CD14-positive monocyte (primary cell): ENCODE data around the gene SPOP. TPM values are rescaled to one million over a fixed set of nuclear protein-coding genes. Genes with fewer than 3 reads are reported as not detected.

Experiments
- DNase-seq, 3 donors: peaks; one replicate each; pipeline ENCODE4 v3.0.0-alpha.2; 2011 to 2022
- H2AFZ ChIP-seq: 2 replicates; pipeline ENCODE4 v1.6.0; 2012; ENCODE audit warnings: mild to moderate bottlenecking, low read depth, low read length, inconsistent platforms; ENCODE audit not compliant: insufficient read depth, poor library complexity, severe bottlenecking
- H3K27ac ChIP-seq, 2 donors: 1 replicate in 1 of 2; 2 replicates in 1 of 2; pipeline ENCODE4 v1.5.1; 2012 to 2013; ENCODE audit warnings: low read length in 2 of 2, control low read depth in 1 of 2, inconsistent platforms in 1 of 2, low read depth in 1 of 2, mild to moderate bottlenecking in 1 of 2
- H3K27me3 ChIP-seq, 2 donors: one replicate each; pipeline versions ENCODE4 v1.6.0 to v1.6.1; 2011 to 2013; ENCODE audit warnings: low read length in 2 of 2; ENCODE audit not compliant: control insufficient read depth in 2 of 2, insufficient read depth in 2 of 2
- H3K36me3 ChIP-seq, 2 donors: replicated peaks in 1 of 2; 1 replicate in 1 of 2; 2 replicates in 1 of 2; pipeline versions ENCODE4 v1.5.1 to v1.6.1; 2012 to 2013; ENCODE audit warnings: low read length in 2 of 2, control low read depth in 1 of 2, inconsistent platforms in 1 of 2, mild to moderate bottlenecking in 1 of 2; ENCODE audit not compliant: insufficient read depth in 2 of 2, control insufficient read depth in 1 of 2
- H3K4me1 ChIP-seq, 2 donors: 1 replicate in 1 of 2; 2 replicates in 1 of 2; pipeline versions ENCODE4 v1.5.1 to v1.6.1; 2012 to 2013; ENCODE audit warnings: low read length in 2 of 2, control low read depth in 1 of 2, inconsistent platforms in 1 of 2, mild to moderate bottlenecking in 1 of 2, moderate library complexity in 1 of 2; ENCODE audit not compliant: insufficient read depth in 2 of 2, control insufficient read depth in 1 of 2
- H3K4me2 ChIP-seq: replicated peaks from 2 replicates; pipeline ENCODE3; 2012; ENCODE audit warnings: low read length, moderate library complexity, mild to moderate bottlenecking; ENCODE audit not compliant: poor library complexity, severe bottlenecking; ENCODE audit errors: extremely low read depth
- H3K4me3 ChIP-seq, 3 experiments: fragments of 200-600 bp in 1 of 3; sonication (generic) in 1 of 3; replicated peaks in 1 of 3; 1 replicate in 2 of 3; 2 replicates in 1 of 3; pipeline ENCODE4 v1.5.1; 2011 to 2013; ENCODE audit warnings: low read length in 3 of 3, mild to moderate bottlenecking in 3 of 3, control low read depth in 2 of 3, low read depth in 2 of 3, inconsistent platforms in 1 of 3, moderate library complexity in 1 of 3
- H3K79me2 ChIP-seq: 2 replicates; pipeline ENCODE4 v1.6.0; 2012; ENCODE audit warnings: mild to moderate bottlenecking, control low read depth, inconsistent platforms, low read length, moderate library complexity; ENCODE audit not compliant: insufficient read depth
- H3K9ac ChIP-seq: 2 replicates; pipeline ENCODE4 v1.6.0; 2017; ENCODE audit warnings: low read length, mild to moderate bottlenecking; ENCODE audit not compliant: insufficient read depth, poor library complexity, severe bottlenecking
- H3K9me3 ChIP-seq, 2 donors: replicated peaks in 1 of 2; 1 replicate in 1 of 2; 2 replicates in 1 of 2; pipeline versions ENCODE4 v1.5.1 to v1.6.1; 2012 to 2013; ENCODE audit warnings: low read length in 2 of 2, control low read depth in 1 of 2; ENCODE audit not compliant: control insufficient read depth in 1 of 2, insufficient read depth in 1 of 2
- H4K20me1 ChIP-seq: 2 replicates; pipeline ENCODE4 v1.6.0; 2012; ENCODE audit warnings: mild to moderate bottlenecking, low read length, control low read depth, moderate library complexity; ENCODE audit not compliant: insufficient read depth
- H3K27ac Mint-ChIP-seq, 7 donors: one replicate each; pipeline ENCODE4 v1.8.0; 2020; ENCODE audit warnings: mild to moderate bottlenecking in 7 of 7, mixed read lengths in 7 of 7, moderate library complexity in 6 of 7, inconsistent platforms in 2 of 7
- H3K27me3 Mint-ChIP-seq, 3 donors: one replicate each; pipeline ENCODE4 v1.8.0; 2021 to 2022; ENCODE audit warnings: low read depth in 3 of 3, mild to moderate bottlenecking in 3 of 3, mixed read lengths in 3 of 3, moderate library complexity in 3 of 3, inconsistent platforms in 1 of 3
- H3K36me3 Mint-ChIP-seq, 2 donors: one replicate each; pipeline ENCODE4 v1.8.0; 2020; ENCODE audit warnings: mixed read lengths in 2 of 2, inconsistent platforms in 1 of 2, mild to moderate bottlenecking in 1 of 2
- H3K4me1 Mint-ChIP-seq: one replicate; pipeline ENCODE4 v1.8.0; 2020; ENCODE audit warnings: mild to moderate bottlenecking, mixed read lengths
- H3K4me3 Mint-ChIP-seq, 2 donors: one replicate each; pipeline ENCODE4 v1.8.0; 2020; ENCODE audit warnings: mild to moderate bottlenecking in 2 of 2, mixed read lengths in 2 of 2, moderate library complexity in 1 of 2
- H3K9me3 Mint-ChIP-seq, 7 donors: one replicate each; pipeline ENCODE4 v1.8.0; 2020 to 2022; ENCODE audit warnings: mixed read lengths in 7 of 7, mild to moderate bottlenecking in 6 of 7, moderate library complexity in 6 of 7, inconsistent platforms in 2 of 7
- CTCF ChIP-seq: fragments of 200-600 bp; IDR thresholded peaks from one replicate; pipeline ENCODE4 v1.8.0; 2022; ENCODE audit warnings: antibody characterized with exemption, mild to moderate bottlenecking
- WGBS: methylation state at CpG from one replicate; pipeline ENCODE4 v1.1.5; 2013; ENCODE audit warnings: missing lambda C conversion rate; ENCODE audit not compliant: insufficient coverage; 5-methylcytosine and 5-hydroxymethylcytosine counted together
- intact Hi-C, 2 donors: fragments of 100-400 bp; cut with micrococcal nuclease; formaldehyde crosslinking; loops; one replicate each; pipeline versions ENCODE4 v1.15.0 to v1.15.1; 2023
- polyA plus RNA-seq, 3 donors: library from polyadenylated mRNA; depleted of rRNA in 1 of 3; unstranded in 2 of 3; stranded (reverse) in 1 of 3; fragments of 300-500 nt in 2 of 3; fragments of >200 nt in 1 of 3; fragmentation: Illumina TruSeq in 2 of 3; gene quantifications; 1 replicate in 2 of 3; 2 replicates in 1 of 3; pipeline ENCODE4 v1.2.3, GENCODE V29; 2012 to 2021

The SPOP gene
- polyA plus RNA-seq, 3 donors, result 41.3 to 65.5 (median 63.2) TPM

- H3K4me1 ChIP-seq, result peaks cover 21 to 36% of the 10 kb centered on the region in 2 donors
- H3K79me2 ChIP-seq, result no peaks in the 10 kb centered on the region
- no peak for TF ChIP-seq CTCF
- H3K27ac ChIP-seq, result no peak overlapping the region
- H3K4me3 ChIP-seq, result no peak overlapping the region
- no peaks in the 10 kb centered on the region for H3K36me3 Mint-ChIP-seq
- H3K4me1 Mint-ChIP-seq, result peaks cover 19% of the 10 kb centered on the region
- H3K27me3 ChIP-seq, result peaks cover 16 to 73% of the 10 kb centered on the region in 2 donors
- no peak overlapping the region for H2AFZ ChIP-seq
- H4K20me1 ChIP-seq, result no peaks in the 10 kb centered on the region
- H3K9ac ChIP-seq, result no peak overlapping the region
- peaks cover 1 to 13% (median 7%) of the 10 kb centered on the region in 7 donors for H3K9me3 Mint-ChIP-seq
- peaks cover 62 to 79% (median 66%) of the 10 kb centered on the region in 3 donors for H3K27me3 Mint-ChIP-seq
- no peak for DNase-seq
- H3K36me3 ChIP-seq, result no peaks in the 10 kb centered on the region
- H3K4me3 Mint-ChIP-seq, result peak overlapping the region in 1 of 2 donors; percentile 81
- 96% methylated on average over 5 of the region's 6 CpGs for WGBS
- no peaks in the 10 kb centered on the region for H3K9me3 ChIP-seq
- no peak overlapping the region for H3K4me2 ChIP-seq
- H3K27ac Mint-ChIP-seq, result no peak overlapping the region
- intact Hi-C loops, result loop anchor here (2.0 to 10.0 kb wide), 4 partner anchors 122 to 422 kb away; partner anchors contain the start of gene DLX3 (in 1 of the 2)
These were observed 105.0 kb downstream of the SPOP start for GRCh38 chr17:49572806-49573420.

GRCh38 chr17:49572226-49572625 is 105.7 kb downstream of the SPOP start:
- TF ChIP-seq CTCF, result no peak
- peaks cover 1 to 13% (median 7%) of the 10 kb centered on the region in 7 donors for H3K9me3 Mint-ChIP-seq
- no peak for DNase-seq
- no CpG with 5 or more reads among the region's 3 CpGs for WGBS
- Histone ChIP-seq H3K4me1 (peaks cover 21 to 37% of the 10 kb centered on the region in 2 donors), H3K4me2 (no peak overlapping the region), H3K79me2 (no peaks in the 10 kb centered on the region), H3K9ac (no peak overlapping the region), H3K9me3 (no peaks in the 10 kb centered on the region), H4K20me1 (no peaks in the 10 kb centered on the region), H3K27me3 (peaks cover 10 to 68% of the 10 kb centered on the region in 2 donors), H3K27ac (no peak overlapping the region), H3K36me3 (no peaks in the 10 kb centered on the region), H3K4me3 (no peak overlapping the region), H2AFZ (no peak overlapping the region)
- H3K36me3 Mint-ChIP-seq, result no peaks in the 10 kb centered on the region
- H3K27ac Mint-ChIP-seq, result no peak overlapping the region
- peaks cover 55 to 72% (median 63%) of the 10 kb centered on the region in 3 donors for H3K27me3 Mint-ChIP-seq
- peaks cover 20% of the 10 kb centered on the region for H3K4me1 Mint-ChIP-seq
- peak overlapping the region in 1 of 2 donors; percentile 57 for H3K4me3 Mint-ChIP-seq
- intact Hi-C loops, result loop anchor here (2.0 to 10.0 kb wide), 4 partner anchors 123 to 423 kb away; partner anchors contain the start of gene DLX3 (in 1 of the 2)
